ENCODE data around the gene NCAM1. TPM values are rescaled to one million over a fixed set of nuclear protein-coding genes. Genes with fewer than 3 reads are reported as not detected.

Gene NCAM1
- total and polyA plus RNA-seq, 8 donors: 1.7 to 45.0 (median 37.6) TPM

- Histone ChIP-seq H3K36me3 (no peaks in the 10 kb centered on the region), H3K4me1 (no peaks in the 10 kb centered on the region), H3K27me3 (no peaks in the 10 kb centered on the region), H3K27ac (no peak overlapping the region), H3K4me3 (no peak overlapping the region), H3K9me3 (no peaks in the 10 kb centered on the region)
- intact Hi-C loops (cut with DNase I): no loop called here
- no peak for DNase-seq
- TF ChIP-seq, protein P1, sequence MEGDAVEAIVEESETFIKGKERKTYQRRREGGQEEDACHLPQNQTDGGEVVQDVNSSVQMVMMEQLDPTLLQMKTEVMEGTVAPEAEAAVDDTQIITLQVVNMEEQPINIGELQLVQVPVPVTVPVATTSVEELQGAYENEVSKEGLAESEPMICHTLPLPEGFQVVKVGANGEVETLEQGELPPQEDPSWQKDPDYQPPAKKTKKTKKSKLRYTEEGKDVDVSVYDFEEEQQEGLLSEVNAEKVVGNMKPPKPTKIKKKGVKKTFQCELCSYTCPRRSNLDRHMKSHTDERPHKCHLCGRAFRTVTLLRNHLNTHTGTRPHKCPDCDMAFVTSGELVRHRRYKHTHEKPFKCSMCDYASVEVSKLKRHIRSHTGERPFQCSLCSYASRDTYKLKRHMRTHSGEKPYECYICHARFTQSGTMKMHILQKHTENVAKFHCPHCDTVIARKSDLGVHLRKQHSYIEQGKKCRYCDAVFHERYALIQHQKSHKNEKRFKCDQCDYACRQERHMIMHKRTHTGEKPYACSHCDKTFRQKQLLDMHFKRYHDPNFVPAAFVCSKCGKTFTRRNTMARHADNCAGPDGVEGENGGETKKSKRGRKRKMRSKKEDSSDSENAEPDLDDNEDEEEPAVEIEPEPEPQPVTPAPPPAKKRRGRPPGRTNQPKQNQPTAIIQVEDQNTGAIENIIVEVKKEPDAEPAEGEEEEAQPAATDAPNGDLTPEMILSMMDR (IDR thresholded peaks at IDR 0.05): no peak
- no peak for ATAC-seq
Observed at GRCh38 chr11:113016905-113017304, 55.7 kb downstream of the NCAM1 start.

GRCh38 chr11:113018913-113019312, 57.7 kb downstream of the NCAM1 start:
- intact Hi-C loops (cut with DNase I): no loop called here
- no peaks in the 10 kb centered on the region for H3K9me3 ChIP-seq
- no peak for ATAC-seq
- H3K27me3 ChIP-seq: no peaks in the 10 kb centered on the region
- H3K4me1 ChIP-seq: no peaks in the 10 kb centered on the region
- TF ChIP-seq, protein P1 (IDR thresholded peaks at IDR 0.05): no peak
- no peak overlapping the region for H3K27ac ChIP-seq
- DNase-seq: no peak
- no peak overlapping the region for H3K4me3 ChIP-seq
- H3K36me3 ChIP-seq: no peaks in the 10 kb centered on the region

DNA sequence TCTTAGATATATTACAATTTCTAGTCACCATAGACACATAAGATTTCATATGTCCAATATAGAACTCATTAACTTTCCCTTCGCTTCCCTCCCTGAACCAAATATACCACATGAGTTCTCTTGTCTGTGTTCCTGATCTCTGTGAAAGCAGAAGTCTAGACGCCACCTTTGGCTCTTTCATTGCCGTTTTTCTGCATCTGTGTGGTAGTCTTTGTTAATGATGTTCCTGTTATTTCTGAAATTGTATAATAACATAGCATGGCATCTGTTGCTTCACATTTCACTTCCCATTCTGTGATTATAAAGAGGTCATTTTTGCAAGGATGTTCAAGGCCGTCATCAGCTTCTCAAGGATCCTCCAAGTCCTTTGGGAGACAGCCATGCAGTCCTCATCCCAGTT, 58.5 kb downstream of the NCAM1 start:
- no peak for ATAC-seq
- intact Hi-C loops (cut with DNase I): no loop called here
- Histone ChIP-seq H3K27me3 (no peaks in the 10 kb centered on the region), H3K27ac (no peak overlapping the region), H3K36me3 (no peaks in the 10 kb centered on the region), H3K4me3 (no peak overlapping the region), H3K9me3 (no peaks in the 10 kb centered on the region), H3K4me1 (no peaks in the 10 kb centered on the region)
- TF ChIP-seq, protein P1 (IDR thresholded peaks at IDR 0.05): no peak
- no peak for DNase-seq

DNA sequence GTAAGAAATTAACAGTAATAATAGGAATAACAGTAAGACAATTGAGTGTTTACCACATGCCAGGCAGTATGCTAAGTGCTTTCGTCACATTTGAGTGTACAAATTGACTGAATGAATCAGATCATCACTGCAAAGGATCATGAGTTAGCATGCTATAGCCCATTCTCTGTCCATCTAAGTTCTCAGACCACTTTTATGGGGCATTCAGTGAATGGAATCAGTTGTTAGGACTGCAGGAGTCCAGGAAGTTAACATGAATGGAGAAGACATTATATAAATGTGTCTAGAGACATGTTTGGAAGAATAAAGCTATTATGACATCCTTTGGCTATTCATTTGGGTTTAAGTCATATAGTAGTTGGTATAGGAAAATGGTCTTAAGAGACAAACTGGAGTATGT, 59.9 kb downstream of the NCAM1 start:
- no peak for ATAC-seq
- no peaks in the 10 kb centered on the region for H3K36me3 ChIP-seq
- H3K27ac ChIP-seq: no peak overlapping the region
- TF ChIP-seq, protein P1 (IDR thresholded peaks at IDR 0.05): no peak
- no peak for DNase-seq
- H3K27me3 ChIP-seq: peaks cover 0 to 1% of the 10 kb centered on the region in 2 donors
- no peak overlapping the region for H3K4me3 ChIP-seq
- intact Hi-C loops (cut with DNase I): no loop called here
- H3K9me3 ChIP-seq: no peaks in the 10 kb centered on the region
- H3K4me1 ChIP-seq: no peaks in the 10 kb centered on the region

DNA sequence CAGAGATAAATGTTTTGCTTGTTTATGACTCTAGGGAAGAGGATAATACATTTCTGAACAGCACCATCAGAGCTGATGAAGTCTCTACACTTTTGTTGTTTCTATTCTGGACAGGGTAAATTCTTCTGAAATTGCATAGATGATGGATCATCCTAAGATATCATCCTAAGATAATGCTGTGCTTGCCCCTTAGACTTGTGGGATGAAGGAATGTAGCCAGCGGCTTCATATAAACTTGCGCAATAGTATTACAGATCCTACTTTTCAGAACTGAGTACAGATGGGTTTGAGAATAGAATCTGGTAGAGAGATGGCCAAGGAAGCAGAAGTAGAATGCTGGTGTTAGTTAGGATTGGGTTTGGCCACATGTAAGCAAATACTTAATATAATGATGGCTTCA, 61.0 kb downstream of the NCAM1 start:
- intact Hi-C loops (cut with DNase I): no loop called here
- ATAC-seq: no peak

More for the DNA sequence above, 61.0 kb downstream of the NCAM1 start:
- H3K4me3 ChIP-seq: no peak overlapping the region
- peaks cover 2 to 4% of the 10 kb centered on the region in 2 donors for H3K27me3 ChIP-seq
- H3K9me3 ChIP-seq: no peaks in the 10 kb centered on the region
- DNase-seq: no peak
- no peaks in the 10 kb centered on the region for H3K4me1 ChIP-seq
- H3K36me3 ChIP-seq: no peaks in the 10 kb centered on the region
- TF ChIP-seq, protein P1 (IDR thresholded peaks at IDR 0.05): no peak
- no peak overlapping the region for H3K27ac ChIP-seq
